HG03442 (cell line): ENCODE measurements around the gene KATNAL2.
"Not testable (repeated sequence)": the region's sequence is repeated elsewhere in the genome, so short reads cannot be mapped to it uniquely, and the experiment has no call there.

Experiments used
- ATAC-seq: cut with Tn5 transposase; IDR thresholded peaks from one replicate; pipeline ENCODE4 v1.9.1; 2021; ENCODE audit warnings: mild to moderate bottlenecking, moderate library complexity; ENCODE audit not compliant: unreplicated experiment

The KATNAL2 gene

GRCh38 chr18:47032945-47033344 is 115.5 kb downstream of the KATNAL2 start:
- no peak for ATAC-seq

- ATAC-seq: not testable (repeated sequence)
These were observed 117.2 kb downstream of the KATNAL2 start for GRCh38 chr18:47034591-47034990.

GRCh38 chr18:47035156-47035671 is 117.8 kb downstream of the KATNAL2 start, which contains the start of gene ELOA2:
Gene ELOA2 (minus strand): TSS chr18:47035621. CDS start chr18:47035264, 357 bp downstream.
- ATAC-seq: no peak

GRCh38 chr18:47036298-47036874 is 119.0 kb downstream of the KATNAL2 start:
- no peak for ATAC-seq

DNA sequence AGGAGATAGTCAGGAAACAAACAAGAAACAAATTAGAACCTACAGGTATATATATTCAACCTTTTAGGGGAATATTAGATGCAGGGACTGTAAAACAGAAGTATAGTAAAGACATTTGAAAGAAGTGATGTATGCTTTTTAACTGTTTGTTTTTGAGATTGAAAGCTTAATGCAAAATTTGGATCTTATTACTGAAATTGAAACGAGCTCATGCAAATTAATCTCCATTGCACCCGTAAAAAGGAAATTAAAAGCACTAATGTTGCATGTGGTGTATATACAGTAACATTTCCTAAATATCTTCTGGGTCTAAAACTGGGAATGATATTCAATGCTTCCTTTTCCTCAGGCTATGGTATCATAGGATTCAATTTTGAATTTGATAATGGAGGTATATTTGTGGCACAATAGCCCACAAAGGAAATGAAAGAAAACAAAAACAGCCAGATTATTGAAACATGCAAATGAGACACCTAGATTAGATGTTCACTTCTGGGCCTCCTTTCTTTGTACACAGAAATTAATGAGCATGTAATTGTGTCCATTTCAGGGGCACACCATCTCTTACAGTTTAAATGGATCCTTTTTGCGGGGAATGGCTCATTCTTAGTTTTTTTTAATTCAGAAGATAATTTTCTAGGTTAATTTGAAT is 119.7 kb downstream of the KATNAL2 start:
- no peak for ATAC-seq

- ATAC-seq: no peak
These were observed 123.6 kb downstream of the KATNAL2 start for GRCh38 chr18:47040982-47041381.

DNA sequence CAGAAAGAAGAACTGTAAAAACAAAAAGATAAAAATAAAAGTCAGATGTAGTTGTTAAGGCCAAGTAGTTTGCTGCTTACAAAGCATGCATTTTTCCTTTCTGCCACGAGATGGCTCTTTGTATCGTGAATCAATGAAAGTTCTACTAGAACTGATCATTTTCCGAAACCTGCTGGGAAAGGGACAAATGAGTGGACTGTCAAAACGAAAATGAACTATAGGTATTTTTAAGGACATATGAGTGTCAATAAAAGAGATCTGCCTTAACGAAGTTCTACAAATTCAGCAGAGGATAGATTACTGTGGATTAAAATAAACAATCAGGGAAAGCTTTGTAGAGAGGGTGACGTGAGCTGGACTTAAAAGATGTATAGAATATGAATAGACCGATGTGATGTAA is 133.1 kb downstream of the KATNAL2 start:
- ATAC-seq: no peak

- ATAC-seq: no peak
These were observed 137.0 kb downstream of the KATNAL2 start for GRCh38 chr18:47054369-47054768.

- no peak for ATAC-seq
These were observed 145.1 kb downstream of the KATNAL2 start for GRCh38 chr18:47062471-47062870.

DNA sequence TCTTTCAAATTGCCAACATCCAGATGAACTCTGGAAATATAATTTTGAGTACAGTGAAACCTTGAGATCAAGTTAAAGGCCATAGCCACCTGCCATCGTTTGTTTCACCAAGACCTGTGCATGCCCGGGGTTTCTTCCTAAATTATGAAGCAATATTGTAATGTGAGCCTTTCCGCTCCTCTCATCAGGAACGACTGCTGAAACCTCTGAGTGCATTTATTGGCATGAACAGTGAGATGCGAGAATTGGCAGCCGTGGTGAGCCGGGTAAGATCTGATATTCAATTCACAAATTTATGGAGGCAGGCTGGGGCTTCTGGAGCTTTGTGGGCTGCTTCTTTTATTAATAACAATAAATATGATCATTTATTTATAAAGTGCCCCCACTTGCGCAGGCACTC is 145.7 kb downstream of the KATNAL2 start:
- ATAC-seq: no peak

GRCh38 chr18:47067648-47068047 is 150.2 kb downstream of the KATNAL2 start:
- no peak for ATAC-seq

DNA sequence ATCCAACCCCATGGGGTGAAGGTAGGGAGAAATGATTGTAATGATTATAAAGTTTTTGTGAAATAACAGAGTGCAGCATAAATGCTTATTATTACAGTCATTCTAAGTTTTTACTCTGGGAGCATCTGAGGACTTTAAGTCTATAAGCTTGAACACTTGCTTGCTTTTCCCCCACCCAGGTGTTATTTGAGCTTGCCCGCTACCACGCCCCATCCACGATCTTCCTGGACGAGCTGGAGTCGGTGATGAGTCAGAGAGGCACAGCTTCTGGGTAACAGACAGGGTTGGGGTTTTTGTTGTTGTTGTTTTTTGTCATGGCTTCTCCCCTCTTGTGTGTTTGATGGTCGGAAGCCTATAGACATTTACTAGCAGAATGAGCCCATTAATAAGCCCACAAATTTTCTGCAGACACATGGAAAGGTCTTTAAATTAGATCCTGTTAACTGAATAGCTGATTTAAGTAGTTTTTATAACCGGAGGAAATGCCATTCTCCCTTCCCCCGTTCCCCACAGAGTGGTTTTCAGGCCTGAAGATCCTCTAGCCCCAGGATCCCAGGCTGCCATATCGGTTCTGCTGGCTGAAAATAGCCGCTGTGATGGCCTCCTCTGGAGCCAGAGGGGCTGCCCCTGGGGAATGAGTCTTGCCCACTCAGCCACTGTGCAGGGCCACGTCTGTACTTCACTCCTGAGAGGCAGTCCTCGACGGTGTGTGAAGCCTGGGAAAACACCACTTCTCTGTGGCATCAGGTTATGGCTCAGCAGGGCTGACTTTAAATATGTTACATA is 157.9 kb downstream of the KATNAL2 start:
- ATAC-seq: no peak

DNA sequence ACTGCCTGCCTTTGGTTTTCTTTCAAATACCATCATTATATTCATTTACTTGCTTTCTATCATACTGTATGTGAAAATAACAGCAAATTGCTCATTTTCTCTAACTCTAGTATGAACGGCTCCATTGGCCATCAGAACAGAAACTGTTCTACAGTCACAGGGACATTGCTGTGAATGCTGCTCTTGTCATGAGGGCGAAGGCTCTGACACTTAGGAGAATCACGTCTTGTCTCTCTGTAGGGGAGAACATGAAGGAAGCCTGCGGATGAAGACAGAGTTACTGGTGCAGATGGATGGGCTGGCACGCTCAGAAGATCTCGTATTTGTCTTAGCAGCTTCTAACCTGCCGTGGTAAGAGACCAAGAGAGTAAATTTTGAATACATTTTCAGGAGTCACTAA is 159.7 kb downstream of the KATNAL2 start:
- ATAC-seq: no peak

DNA sequence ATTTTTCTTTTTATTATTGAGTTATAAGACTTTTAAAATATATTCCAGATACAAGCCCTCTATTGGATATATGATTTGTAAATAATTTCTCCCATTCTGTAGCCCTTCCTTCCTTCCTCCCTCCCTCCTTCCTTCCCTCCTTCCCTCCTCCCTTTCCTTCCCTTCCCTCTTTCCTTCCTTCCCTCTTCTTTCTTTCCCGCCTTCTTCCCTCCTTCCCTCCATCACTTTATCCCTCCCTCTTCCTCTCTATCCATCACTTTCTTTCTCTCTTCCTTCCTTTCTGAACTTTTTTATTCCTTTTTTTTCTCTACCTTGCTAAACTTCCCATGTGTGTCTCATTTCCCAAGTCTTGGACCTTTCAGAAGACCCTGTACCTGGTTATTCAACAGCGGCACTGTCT is 163.5 kb downstream of the KATNAL2 start:
- ATAC-seq: no peak

- no peak for ATAC-seq
These were observed 164.2 kb downstream of the KATNAL2 start for GRCh38 chr18:47081578-47081977.

DNA sequence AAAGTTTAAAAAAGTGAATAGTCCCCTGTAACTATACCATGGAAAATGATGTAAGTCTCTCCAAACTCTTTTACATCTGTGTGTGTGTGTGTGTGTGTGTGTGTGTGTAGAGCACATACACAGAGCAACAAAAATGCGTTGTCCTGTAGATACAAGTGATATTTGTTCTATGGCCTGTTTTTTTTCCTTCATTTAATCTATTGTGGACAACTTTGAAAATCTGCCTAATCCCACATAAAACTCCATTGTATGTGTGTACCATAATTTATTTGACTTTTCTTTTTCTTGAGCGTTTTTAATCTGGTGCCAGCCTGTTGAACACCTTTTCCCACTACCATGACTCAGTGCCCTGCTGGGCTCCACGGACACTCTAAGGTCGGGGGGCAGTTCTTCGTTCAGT is 170.3 kb downstream of the KATNAL2 start:
- ATAC-seq: no peak

DNA sequence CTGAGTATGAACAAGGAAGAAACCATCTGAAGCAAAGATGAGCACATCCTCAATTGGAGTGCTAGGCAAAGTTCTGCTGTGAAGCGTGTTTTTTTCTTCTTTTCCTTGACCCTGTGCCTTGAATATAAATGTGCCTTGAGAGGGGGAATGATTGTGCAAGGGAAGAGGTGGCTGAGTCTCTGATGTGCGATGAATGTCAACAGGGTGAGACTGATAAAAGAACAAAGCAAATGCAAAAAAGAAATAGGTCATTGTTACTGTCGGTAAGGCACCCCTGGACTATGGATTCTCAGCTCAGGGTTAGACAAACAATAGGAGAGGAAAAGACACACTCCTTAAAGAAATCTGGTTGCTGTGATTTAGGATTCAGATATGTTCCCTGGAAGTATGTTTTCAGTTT is 178.4 kb downstream of the KATNAL2 start:
- ATAC-seq: no peak

GRCh38 chr18:47100212-47100831 is 182.9 kb downstream of the KATNAL2 start:
- ATAC-seq: no peak

DNA sequence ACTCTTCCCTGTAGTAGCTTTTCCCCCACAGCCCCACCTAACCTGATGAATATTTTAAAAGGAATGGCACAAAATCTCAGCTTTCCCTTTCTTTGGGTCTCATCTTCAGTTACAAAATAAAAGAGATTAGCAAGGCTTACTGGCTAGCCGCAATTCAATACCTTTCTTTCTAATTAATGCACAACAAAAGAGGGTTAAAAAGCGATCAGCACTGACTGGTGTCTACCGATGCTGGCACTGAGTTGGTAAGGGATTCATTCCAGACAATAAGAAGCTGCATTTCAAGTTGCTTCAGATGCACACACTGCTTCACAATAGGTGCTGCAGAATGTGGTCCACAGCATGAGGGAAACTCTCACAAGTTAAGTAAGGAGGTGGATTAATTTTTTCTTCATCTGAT is 191.0 kb downstream of the KATNAL2 start:
- ATAC-seq: no peak

DNA sequence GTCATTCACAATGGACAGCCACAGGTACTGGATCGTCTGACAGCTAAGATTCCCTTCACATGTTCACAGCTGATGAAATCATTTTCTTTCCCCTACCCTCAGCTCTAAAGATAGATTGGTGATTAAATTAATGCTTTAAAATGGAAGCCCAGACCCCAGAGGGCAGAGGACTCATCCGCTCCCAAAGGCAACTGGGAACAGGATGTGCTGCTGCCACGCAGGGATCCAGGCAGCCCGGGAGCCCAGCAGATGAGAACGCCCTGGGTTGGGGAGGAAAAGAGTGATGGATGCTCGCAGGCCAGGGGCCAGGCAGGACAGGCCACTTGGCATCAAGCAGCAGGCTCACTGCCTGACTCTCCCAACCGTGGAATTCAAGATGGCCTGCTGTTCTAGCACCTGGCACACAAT is 191.6 kb downstream of the KATNAL2 start:
- ATAC-seq: no peak

GRCh38 chr18:47109720-47110119 is 192.3 kb downstream of the KATNAL2 start:
- no peak for ATAC-seq
